Fibroblast of upper back skin (primary cell): Measurements from ENCODE around the gene ASCL5.

Source experiments
- DNase-seq: peaks from one replicate; pipeline ENCODE4 v3.0.0-alpha.2; 2013

Gene ASCL5

DNA sequence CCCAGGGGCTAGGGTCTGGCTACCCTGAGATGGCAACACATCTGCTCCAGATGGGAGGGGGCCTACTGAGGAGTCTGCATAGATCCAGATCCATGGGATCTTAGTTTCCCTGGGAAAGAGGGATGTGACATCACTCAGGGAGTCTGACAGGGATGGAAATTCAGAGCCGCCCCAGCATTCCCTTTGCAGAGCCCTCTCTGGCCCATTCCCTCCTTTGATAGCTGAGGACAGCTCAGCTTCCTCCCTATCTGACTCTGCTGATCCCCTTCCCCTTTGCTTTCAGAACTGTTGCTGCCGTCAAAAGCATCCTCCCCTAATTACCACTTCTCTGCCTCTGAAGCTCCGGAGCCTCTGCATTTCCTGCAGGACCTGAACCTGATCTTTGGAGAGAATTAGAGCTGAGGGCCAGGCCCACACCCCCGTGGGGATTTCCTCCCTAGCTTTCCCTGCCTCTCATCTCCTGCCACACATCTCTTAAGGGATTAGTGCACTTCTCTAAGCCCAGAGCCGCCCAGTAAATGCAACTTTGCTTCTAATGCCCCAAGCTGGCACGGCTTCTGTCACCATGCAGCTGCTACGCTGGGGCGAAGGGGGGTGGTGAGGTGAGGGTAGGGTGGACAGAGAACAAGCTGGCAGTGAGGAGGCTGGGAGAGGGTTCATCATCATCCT, 9.5 kb upstream of the ASCL5 start:
- no peak for DNase-seq

DNA sequence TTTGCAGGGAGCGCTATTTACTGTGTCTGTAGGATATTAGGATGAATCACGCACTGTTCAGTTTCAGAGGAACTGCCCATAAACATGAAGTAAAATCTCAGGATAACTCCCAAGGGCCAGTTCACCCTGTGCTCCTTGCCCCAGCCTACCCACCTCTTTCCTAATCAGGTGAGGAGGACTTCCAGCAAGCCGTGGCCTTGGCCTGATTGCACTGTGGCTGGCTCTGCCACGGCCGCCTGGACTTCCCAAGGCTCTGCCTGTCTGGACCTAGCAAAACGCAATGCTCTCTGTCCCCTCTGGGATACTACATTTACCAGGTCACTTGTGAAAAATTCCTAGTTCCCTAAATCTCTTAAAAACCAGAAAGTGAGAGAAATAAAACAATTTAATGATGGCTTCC, 7.4 kb upstream of the ASCL5 start:
- no peak for DNase-seq

DNA sequence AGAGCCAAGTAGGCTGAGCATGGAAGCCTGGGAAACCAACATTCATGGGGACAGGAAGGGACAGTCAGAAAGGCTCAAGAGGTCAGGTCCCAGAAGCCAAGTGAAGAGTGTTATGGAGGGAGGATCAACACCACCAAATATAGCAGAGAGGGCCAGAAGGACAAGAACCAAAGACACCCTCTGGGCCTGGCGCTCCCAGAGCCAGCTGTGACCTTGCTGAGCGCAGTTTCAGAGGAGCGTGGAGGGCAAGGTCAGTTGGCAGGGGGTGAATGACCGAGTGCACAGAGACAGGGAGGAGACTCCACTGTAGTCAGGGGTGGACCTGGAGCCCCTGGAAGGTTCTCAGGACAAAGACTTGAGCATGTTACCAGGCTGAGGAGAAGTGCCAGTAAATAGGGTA, 4.4 kb upstream of the ASCL5 start:
- DNase-seq, result no peak

DNA sequence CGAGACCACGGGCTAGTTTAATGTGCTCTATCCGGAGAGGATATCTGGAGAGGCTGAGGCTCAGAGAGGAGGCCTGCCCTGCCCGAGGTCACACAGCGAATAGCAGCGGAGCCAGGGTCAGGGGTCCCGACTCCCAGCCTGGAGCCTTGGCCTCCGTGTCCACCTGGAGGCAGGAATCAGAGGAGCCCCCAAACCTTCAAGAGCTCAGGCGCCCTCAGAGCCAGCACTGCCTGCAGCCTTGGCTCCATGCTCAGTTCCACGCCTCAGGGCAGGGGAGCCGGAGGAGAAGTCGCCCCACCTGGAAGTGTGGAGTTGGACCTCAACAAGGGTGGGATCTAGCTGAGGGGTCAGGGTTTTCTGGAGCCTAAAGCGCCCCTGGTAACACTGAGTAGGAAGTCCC, 2.0 kb upstream of the ASCL5 start:
- DNase-seq, result no peak

DNA sequence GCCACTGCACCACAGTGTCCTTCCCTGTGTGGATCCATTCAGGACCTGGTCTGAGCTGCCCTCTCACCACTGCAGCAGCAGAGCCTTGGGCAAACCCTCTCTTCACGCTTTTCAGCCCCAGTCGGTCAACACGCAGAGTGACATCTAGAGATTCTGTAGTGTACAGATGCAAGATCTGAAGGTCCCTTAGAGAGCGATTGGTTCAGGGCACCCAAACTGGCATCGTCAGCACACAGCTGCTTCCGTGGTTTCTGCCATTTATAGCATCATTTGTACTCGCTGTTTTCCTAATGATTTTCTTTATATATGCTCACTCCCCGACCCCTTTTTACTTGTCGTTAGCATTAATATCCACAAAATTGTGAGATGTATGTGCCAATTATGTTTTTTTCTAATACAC, 1.5 kb upstream of the ASCL5 start:
- no peak for DNase-seq

DNA sequence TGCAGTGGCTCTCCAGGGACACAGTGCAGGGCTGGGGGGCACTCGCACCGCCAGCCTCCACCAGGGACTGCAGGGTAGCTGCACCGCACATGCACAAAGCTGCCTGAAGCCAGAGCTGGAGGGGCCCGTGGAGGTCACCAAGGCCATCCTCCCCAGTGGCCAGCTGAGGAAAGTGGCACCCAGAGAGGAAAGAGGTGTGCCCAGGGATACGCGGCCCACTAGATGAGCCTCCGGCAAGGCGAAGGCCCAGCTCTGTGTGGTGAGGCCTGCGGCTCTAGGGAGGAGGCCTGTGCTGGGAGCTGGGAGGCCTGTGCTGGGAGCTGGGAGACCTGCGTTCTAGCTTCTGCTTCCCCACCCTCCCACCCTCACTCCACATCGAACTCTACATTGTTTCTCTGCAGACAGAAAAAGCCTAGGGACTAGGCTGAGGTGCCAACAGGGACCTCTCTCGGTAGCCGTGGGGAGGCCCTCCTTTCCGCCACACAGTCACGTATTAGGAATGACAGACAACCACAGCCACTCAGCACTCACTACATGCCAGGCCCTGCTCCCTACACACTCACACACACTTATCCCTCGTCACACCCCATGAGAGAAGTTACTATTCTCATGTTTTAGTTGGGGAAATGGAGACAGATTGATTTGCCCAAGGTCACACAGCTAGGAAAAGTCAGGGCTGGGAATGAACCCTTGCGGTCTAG, 921 bp upstream of the ASCL5 start:
- DNase-seq, result peak; percentile 75

DNA sequence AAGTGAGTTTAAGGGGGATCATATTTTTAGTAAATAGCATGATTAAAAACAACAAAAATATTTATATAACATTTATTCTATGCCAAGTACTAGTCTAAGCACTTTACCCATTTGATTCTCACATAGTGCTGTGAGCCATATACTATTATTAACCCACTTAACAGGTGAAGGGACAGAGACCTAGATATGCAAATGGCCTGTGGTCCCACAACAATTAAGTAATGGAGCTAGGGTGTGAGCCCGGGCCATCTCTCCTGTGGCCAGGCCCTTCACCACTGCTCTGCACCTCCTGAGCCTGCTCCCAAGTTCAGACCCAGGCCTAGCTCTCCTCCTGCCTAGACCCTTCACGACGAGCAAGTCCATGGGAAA, 537 bp downstream of the ASCL5 start:
- no peak for DNase-seq

DNA sequence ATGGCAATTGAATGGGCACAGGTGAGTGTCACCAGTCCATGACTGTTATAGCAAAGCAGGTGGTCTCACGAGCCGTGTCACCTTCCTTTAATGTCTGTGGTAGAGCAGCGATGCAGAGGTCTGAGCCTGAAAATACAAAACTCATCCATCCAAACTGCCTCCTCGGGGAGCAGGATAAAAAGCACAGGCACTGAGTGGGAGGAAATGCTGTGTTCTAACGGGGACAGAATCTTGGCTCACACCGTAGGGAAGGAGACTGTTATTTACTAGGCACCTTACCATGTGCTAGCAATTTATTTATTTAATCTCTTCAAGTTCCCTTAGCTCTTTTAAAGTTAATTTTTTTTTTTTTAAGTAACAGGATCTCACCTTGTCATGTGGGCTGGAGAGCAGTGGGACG, 1.2 kb downstream of the ASCL5 start:
- DNase-seq, result no peak

DNA sequence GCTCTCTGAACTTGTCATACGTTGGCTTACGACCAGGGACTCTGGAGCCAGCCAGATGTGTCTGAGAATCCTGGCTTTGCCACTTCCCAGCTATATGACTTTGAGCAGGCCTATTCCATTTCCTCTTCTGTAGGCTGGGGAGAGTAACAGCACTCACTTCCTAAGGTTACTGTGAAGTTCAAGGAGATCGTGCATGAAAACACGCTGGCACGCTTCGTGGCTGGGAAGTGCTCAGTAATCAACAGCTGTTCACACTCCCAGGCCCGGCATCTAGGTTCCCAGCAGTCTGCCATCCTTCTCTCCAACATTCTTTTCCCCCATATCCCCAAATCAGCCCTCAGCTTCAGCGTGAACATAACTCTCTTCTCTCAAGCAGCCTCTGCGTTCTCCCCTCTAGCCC, 2.0 kb downstream of the ASCL5 start:
- no peak for DNase-seq

DNA sequence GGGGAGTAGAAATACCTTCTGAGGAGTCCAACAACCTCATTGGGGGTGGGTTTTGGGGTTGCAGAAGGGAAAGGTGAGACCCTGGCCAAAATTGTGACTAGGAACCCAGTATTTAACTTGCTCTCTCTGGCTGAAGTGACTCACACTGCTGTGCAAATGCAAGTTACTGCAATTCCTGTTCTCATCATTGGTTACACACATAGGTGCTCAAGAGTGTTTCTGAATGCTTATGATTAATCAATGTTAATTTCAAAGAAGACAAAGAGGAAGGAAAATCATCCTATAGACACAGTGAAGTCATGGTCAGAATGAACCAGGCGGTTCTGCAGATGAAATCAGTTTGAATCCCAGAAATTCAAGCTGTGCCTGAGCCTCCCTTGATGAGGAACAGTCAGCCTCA, 3.1 kb downstream of the ASCL5 start:
- no peak for DNase-seq

DNA sequence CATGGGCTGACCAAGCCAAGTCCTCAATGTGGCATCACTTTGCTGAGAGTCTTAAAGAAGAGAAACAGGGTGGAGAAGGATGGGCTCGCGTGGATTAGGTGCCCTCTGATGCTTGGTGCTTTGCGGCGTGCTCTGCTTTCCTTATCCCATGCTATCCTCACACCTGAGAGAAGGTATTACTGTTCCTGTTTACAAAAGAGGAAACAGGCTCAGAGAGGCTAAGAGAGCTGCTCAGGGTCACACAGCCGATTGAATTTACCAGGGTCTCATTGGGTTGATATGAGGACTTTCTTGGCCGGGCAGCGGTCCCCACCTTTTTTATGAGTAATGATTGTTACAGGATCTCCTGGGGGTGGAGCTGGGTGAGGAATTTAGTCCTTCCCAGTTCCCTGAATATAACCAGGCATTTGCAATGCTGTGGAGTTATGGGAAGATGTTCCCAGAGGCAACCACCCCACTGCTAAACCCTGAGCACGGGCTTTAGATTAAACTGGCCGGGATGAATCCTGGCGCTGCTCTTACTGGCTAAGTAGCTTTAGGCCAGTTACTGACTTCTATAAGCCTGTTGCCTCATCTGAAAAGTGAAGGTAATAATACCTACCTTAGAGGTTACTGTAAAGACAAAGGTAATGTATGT, 4.5 kb downstream of the ASCL5 start:
- no peak for DNase-seq

DNA sequence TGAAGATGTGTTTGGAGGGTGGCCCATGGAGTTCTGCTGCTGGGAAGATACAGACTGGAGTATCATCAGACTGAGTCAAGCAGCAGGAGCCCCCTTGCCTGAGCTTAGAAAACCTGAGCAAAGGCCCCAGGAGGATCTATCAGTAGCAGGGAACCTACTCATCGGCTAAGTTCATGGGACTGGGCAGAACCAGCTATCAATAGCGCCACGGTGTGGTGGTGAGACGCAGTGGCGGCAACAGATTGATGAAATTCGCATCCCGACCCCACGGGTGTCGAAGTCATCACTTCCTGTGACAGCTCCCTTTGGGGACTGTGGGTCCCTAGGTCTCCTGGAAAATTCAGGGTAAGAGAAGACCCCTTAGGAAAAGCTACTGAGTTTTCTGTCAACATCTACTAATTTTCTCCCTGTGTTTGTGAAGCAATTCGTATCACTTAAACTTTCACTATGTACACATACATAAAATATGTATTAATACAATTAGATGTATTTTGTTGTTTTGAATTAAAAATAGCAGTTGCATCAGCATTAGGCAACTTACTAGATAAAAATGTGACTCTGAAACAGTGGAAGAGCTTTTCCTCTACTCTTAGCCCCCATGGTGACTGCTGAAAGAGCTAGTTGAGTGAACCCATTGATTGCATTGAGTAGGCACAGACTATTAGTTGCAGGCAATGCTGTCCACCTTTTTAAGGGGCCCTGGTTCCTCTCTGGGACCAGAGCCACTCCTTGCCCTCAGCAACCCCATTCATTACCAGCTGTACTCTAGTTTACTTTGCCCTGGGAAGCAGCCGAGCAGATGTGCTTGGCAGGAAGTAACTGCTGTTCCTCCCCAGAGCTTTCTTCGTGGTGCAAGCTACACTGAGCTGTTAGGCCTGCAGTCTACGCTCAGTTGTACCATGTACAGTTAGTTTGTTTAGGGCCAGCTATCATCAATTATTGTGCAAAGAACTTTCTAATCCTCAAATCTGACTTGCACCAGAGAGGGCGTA, 7.5 kb downstream of the ASCL5 start:
- peak; percentile 24 for DNase-seq

DNA sequence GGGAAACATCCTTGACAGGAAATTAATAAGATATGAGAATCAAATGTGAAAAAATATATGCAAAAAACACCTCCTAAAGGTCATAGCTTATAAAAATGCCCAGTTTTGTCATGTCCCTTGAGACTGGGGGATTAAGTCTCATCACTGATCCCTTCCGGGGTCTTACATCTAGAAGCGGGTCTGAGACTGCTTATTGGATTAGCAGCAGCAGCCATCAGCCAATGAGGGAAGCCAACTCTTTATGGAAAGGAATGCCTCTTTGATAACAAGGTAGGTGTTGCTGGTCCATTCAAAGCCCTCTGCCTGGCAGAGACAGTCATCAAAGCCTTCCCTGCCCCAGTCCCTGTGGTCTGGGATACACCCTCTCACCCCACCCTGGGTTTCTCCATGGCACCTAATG, 10.9 kb downstream of the ASCL5 start:
- DNase-seq, result no peak

DNA sequence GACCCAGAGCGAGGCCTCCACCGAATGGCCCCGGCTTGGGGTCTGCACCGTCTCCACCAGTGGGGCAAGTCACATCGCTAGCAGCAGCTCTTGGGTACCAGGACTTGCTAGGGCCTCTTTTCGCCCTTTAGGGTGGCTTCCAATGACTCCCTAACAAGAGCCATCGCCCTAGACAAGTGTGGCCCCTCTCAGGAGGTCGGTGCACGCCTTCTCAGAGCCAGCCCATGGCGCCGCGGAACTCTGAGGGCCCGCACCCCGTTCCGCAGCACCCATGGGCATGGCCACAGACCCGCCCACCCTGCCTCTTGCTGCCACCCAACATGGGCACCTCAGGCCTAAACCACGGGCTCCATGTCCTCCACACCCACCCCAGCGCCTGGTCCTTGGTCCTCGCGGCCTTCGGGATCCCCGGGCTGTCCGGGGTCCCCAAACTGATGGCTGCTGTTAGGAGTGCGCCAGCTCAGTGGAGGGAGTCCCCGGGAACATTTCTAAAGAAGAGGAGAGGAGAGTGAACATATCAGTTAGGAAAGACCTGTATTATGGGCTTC, 11.5 kb downstream of the ASCL5 start:
- no peak for DNase-seq

DNA sequence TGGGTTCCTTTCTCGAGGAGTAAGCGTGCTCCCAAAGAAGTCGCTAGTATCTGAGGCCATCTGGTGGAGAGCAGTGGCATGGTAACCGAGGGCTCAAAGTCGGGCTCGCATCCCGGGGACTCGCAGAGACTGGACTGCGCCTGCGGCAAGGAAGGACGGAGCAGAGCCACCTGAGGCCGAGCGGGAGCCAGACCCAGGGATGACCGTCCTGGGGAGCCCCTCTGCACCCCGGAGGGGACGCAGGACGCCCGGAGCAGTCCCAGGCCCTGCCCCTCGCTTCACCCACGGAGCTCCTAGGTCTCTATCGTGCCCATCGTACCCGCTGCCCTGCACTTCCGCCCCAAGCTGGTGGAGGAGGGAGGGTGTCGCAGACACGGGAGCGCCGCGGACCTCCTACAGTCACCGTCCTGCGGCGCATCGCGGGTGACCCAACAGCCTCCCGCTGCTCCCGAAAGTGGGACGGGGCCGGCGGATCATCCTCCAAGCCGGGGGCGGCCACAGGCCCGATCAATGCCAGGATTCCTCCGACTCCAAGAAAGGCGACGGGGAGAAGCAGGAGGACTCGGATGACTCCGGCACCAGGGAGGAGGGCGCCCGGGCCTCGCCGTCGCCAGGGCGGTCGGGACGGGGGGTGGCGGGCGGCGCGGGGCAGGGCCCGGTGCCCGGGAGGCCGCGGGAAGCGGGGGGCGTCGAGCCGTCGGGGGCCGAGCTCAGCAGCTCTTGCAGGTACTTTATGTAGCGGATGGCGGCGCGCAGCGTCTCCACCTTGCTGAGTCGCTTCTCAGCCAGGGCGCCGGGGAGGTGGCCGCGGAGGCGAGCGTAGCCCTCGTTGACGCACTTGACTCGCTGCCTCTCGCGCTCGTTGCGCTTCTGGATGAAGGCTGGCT, 12.5 kb downstream of the ASCL5 start:
- peak; percentile 94 for DNase-seq

DNA sequence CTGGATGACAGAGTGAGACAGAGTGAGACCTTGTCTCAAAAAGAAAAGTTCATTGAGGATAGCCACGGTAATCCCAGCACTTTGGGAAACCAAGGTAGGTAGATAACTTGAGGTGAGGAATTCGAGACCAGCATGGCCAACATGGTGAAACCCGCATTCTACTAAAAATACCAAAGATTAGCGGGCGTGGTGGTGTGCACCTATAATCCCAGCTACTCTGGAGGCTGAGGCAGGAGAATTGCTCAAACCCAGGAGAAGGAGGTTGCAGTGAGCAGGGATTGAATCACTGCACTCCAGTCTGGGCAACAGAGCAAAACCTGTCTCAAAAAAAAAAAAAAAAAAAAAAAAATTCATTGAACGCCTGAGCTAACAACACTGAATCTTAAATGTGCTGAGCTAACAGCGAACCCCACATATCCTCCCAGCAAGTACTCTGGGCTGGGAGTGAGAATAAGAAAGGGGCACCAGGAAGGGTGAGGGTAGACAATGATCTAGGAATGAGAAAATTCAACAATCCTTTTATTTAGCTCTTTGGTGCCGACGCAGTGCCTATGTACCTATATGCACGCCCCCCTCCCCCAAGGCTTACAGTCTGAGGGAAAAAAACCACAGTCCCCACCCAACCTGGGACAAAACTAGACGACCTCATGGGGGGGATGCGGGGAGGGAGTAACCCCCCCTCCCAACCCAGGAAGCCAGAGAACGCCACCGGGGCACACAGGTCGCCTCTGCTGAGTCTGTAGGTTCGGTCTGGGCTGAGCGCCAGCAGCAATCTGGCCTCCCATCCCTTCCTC, 13.3 kb downstream of the ASCL5 start:
- DNase-seq, result no peak

DNA sequence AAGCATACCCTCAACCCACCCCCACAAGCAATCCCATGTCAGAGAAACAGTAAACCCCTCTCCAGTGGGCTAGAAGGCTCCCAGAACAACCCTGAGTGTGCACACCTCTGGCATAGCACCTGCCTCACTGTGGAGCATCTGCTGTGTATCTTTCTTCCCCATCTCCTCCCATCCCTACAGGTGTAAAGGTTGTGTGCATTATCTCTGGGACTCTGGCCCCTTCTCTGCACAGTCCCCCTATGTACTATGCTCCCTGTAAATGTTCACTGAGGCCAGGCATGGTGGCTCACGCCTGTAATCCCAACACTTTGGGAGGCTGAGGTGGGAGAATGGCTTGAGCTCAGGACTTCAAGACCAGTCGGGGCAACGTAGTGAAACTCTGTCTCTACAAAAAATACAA, 14.1 kb downstream of the ASCL5 start:
- DNase-seq, result no peak

DNA sequence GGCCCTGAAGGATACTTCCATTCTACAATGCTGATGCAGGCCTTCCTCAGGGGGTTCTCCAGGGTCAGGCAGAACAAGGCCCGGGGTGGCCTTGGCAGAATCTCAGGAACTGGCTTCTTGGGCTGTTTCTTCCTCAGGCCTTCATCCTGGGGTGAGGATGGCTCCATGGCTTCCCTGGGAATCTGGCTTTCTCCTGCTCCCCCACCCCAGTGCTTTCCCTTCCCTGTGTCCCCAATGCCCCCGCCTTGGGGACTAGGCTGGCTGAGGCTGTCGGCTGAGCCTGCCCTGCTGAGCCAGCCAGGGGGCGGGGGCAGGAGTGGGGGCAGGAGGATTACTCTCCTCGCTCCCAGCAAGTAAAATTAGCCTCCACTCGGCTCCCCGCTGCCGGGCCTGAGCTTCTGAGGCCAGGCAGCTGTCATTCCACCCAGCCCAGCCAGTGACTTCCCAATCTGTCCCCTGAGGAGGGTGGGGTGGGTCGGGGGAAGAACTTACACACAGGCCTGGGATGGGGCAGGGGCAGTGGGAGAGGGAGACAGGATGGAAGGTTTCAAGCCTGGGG, 14.7 kb downstream of the ASCL5 start, which contains the start of gene CACNA1S:
CACNA1S (minus strand) TSS at position 254 of the 559 bp plus-strand sequence; CDS start at position 167, 87 bp downstream.
- DNase-seq, result no peak

DNA sequence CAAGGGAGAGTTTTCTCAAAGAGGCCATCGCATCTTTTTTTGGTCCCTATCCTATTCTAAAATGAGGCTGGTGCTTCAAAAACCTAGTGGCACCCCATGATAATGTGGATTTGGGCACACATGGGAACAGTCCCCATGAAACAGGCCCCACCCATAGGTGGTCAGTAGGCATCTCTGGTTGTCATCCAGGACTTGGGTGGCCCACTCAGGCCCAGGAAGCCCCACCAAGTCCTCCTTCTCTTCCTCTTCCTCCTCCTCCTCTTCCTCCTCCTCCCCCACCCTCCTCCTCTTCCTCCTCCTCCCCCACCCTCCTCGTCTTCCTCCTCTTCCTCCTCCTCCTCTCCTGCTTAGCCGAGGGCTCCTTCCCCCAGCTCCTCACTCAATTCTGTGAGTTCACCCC, 15.3 kb downstream of the ASCL5 start:
- no peak for DNase-seq

DNA sequence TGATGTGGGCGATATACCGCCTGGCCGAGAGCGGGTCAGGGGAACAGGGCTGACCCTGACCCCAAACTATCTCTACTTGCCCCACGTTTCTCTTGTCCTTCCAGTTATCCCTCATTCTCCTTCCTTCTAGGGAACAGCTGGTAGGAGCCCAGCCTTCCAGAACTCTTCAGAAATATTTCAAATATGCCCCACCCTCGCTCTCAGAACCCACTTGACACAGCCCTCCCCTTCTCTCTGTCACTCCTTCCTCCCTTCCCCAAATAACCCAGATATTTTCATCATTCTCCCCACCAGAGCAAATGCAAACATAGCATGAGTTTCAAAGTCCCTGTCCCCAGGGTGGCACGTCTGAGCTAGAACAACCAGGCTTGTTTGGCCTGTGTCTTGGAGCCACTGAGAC, 15.8 kb downstream of the ASCL5 start:
- DNase-seq, result no peak

DNA sequence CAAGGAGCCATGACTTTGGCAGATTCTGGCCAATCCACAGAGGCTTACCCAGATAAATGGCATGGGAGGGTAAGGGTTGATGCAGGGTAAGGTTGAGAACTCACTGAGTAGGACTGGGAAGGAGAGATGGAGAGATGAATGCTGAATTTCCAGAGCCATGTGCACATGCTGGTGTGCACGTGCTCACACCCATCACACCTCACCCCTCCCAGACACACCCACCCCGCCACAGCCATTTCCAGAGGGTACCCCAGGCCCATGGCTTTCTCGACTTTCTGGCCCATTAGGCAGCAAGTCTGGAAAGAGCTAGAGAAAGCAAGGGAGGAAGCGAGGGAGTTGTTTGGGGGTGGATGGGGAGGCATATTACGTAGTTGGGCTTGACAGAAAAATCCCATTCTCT, 16.4 kb downstream of the ASCL5 start:
- DNase-seq, result no peak
